Urinary bladder (tissue), 4 donors: ENCODE results near the gene AKR1C1. TPM values are rescaled to one million over a fixed set of nuclear protein-coding genes. Genes with fewer than 3 reads are reported as not detected.
"Not testable (repeated sequence)": the region's sequence is repeated elsewhere in the genome, so short reads cannot be mapped to it uniquely, and the experiment has no call there.

ENCODE experiments used
- DNase-seq: peaks from one replicate; pipeline ENCODE4 v3.0.0-alpha.2; 2015; ENCODE audit errors: extremely low spot score
- H3K27ac ChIP-seq: one replicate; pipeline ENCODE4 v1.5.1; 2013; ENCODE audit warnings: low read depth, mild to moderate bottlenecking, moderate library complexity
- H3K36me3 ChIP-seq: one replicate; pipeline ENCODE4 v1.6.1; 2013; ENCODE audit warnings: mild to moderate bottlenecking, moderate library complexity; ENCODE audit not compliant: insufficient read depth
- H3K4me1 ChIP-seq: one replicate; pipeline ENCODE4 v1.6.1; 2013; ENCODE audit warnings: mild to moderate bottlenecking, moderate library complexity; ENCODE audit not compliant: insufficient read depth
- H3K4me3 ChIP-seq: one replicate; pipeline ENCODE4 v1.5.1; 2013; ENCODE audit warnings: low read depth, low read length
- WGBS: extraction: QIAGEN DNeasy Blood & Tissue Kit; methylation state at CpG from one replicate; pipeline ENCODE4 v1.1.7; 2013; 5-methylcytosine and 5-hydroxymethylcytosine counted together
- polyA plus RNA-seq: library from polyadenylated mRNA; stranded (reverse); fragments of 200-250 nt; gene quantifications from one replicate; pipeline ENCODE4 v1.2.3, GENCODE V29; 2013
- total RNA-seq: library from RNA; depleted of rRNA; stranded (reverse); fragments of >200 nt; gene quantifications from one replicate; pipeline ENCODE4 v1.2.3, GENCODE V29; 2014
- donor health status: healthy with polysubstance abuse.
- donor health status: healthy.

The AKR1C1 gene
- total and polyA plus RNA-seq, 2 donors: 27.8 to 124 TPM

DNA sequence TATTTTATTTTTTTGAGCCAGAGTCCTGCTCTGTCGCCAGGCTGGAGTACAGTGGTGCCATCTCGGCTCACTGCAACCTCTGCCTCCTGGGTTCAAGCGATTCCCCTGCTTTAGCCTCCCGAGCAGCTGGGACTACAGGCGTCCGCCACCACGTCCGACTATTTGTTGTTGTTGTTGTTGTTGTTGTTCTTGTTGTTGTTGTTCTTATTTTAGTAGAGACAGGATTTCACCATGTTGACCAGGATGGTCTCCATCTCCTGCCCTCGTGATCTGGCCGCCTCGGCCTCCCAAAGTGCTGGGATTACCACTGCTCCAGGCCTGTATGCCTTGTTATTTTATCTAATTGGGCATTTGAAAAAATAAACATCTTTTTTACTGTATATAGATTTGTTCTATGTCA lies 1.7 kb upstream of the AKR1C1 start:
- not testable (repeated sequence) for H3K27ac ChIP-seq, H3K36me3 ChIP-seq, DNase-seq, H3K4me3 ChIP-seq, H3K4me1 ChIP-seq
- 98% methylated on average over 11 of the region's 11 CpGs for WGBS

DNA sequence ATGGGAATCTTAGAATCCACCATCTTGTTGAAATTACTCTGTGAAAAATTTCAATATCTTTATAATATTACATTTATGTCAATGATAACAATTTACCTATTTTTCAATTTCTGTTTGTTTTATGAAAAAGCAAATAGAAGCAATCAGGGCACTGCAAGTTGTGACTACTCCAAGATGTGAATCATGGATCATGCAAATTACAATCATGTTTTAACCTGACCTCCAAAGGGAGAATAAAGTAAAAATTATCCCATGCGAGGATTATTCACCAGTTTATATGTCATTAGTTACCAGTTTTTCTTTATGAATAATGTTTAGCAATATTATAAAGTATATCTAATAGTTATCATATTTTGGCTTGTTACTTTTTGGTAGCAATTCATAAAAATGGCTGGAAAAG lies 907 bp upstream of the AKR1C1 start:
- not testable (repeated sequence) for H3K36me3 ChIP-seq, H3K4me3 ChIP-seq, H3K4me1 ChIP-seq, H3K27ac ChIP-seq, DNase-seq
- 61% methylated on average over 1 of the region's 1 CpG for WGBS

DNA sequence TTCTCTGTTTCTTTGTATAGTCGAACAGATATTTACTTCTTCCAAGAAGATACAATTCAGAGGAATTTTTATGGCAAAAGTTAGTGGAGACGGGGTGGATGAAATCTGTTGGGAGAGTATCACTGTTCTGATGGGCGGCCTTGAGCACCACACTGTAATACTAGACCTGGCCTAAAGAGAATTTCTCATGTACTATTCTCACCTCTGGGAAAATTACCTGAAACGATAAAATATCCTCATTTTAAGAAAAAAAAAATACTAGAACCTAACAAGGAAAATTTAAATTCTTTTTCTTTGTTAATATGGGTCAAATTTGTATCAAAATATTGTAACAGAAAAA lies 570 bp downstream of the AKR1C1 start:
- not testable (repeated sequence) for DNase-seq, H3K27ac ChIP-seq, H3K4me3 ChIP-seq, H3K36me3 ChIP-seq, H3K4me1 ChIP-seq
- WGBS: 56% methylated on average over 3 of the region's 4 CpGs

DNA sequence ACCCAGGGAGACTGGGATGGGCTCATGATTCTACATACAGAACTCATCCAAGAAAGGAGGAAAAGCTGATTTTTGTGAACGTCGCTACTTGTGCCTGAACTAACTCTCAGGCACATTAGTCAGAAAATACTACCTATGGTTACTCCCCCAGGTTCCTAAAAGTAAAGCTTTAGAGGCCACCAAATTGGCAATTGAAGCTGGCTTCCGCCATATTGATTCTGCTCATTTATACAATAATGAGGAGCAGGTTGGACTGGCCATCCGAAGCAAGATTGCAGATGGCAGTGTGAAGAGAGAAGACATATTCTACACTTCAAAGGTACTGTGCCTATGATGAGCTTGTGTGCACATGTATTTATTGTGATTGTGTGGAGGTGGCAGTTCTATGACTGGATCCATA lies 2.5 kb downstream of the AKR1C1 start:
- WGBS: 98% methylated on average over 4 of the region's 4 CpGs
- not testable (repeated sequence) for H3K36me3 ChIP-seq, H3K4me3 ChIP-seq, DNase-seq, H3K4me1 ChIP-seq, H3K27ac ChIP-seq

DNA sequence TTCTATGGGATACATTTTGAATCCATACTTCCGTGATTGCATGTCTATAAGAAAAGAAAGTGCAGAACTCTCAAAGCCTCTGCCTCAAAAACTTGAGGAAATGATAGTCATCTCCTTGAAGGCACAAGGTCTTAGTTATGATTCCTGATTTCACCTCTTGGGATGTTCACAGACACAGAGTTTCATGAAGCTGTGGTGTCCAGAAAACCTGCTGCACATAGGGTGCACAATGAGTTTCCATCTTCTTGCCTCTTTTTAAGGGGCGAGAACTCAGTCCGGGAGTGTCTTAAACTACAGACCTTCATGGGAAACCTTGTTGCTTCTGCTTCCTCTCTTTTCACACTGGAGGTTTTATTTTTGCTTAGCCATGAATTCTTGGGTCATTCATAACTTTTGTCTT lies 4.0 kb downstream of the AKR1C1 start:
- not testable (repeated sequence) for H3K36me3 ChIP-seq, H3K27ac ChIP-seq, DNase-seq, H3K4me1 ChIP-seq, H3K4me3 ChIP-seq
- WGBS: 95% methylated on average over 3 of the region's 3 CpGs

DNA sequence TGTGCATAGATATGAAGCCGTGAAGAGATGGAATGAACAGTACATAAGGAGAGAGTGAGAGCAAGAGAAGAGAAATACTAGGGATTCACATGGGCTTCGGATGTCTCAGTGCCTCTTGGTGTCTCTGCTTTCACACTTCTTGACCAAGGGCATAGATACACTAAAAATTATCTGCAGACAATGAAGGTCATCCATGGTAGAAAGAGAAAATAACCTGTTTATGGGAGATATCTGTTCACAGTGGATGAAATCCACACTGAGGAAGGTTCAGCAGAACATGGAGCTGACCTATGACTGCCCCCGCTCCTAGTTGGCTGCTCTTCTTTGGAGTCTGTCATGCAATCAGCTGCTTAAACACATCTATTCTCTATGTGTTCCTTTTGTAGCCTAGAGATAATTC lies 6.1 kb downstream of the AKR1C1 start:
- WGBS: 94% methylated on average over 3 of the region's 3 CpGs

DNA sequence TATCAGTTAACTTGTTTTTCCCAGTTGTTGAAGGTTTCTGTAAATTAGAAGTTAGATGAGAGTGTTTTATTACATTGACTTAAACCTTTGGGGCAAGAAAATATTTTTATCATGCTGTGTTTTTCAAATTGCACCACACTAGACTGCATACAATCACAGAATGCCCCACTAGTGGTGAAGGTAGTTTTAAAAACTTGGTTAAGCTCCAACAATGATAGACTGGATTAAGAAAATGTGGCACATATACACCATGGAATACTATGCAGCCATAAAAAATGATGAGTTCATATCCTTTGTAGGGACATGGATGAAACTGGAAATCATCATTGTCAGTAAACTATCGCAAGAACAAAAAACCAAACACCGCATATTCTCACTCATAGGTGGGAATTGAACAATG lies 7.1 kb downstream of the AKR1C1 start:
- 100% methylated on average over 2 of the region's 2 CpGs for WGBS

More for the DNA sequence above, 6.1 kb downstream of the AKR1C1 start:
- not testable (repeated sequence) for H3K4me3 ChIP-seq, H3K27ac ChIP-seq, H3K4me1 ChIP-seq, H3K36me3 ChIP-seq, DNase-seq

DNA sequence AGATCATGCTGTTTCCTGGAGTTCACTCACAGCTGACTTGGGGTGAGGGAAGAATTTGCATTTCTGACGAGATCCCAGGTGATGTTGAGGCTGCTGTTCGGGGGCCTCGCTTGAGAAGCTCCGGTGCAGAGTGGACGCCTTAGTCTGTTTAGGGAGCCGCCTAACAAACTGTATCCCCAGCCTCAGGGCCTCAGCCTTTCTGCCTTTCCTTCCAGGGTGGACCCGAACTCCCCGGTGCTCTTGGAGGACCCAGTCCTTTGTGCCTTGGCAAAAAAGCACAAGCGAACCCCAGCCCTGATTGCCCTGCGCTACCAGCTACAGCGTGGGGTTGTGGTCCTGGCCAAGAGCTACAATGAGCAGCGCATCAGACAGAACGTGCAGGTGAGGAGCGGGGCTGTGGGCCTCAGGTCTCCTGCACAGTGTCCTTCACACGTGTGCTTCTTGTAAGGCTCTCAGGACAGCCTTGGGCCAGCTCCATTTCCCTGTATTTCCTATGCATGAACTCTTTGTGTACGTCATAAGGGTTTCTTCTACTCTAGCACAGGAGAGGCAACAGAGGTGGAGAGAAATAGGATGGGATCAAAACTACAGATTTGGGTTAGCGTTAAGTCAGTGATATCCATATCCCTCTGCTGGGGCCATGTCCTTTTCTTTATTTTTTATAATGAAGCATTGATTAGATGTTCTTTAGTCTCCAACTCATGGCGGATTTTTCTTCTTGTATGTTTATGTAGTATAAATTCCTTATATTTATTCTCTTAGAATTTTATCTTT lies 9.3 kb downstream of the AKR1C1 start:
- not testable (repeated sequence) for DNase-seq, H3K4me1 ChIP-seq, H3K27ac ChIP-seq, H3K4me3 ChIP-seq, H3K36me3 ChIP-seq
- 95% methylated on average over 15 of the region's 18 CpGs for WGBS

More for the DNA sequence above, 7.1 kb downstream of the AKR1C1 start:
- H3K4me1 ChIP-seq, H3K27ac ChIP-seq, H3K4me3 ChIP-seq, H3K36me3 ChIP-seq, DNase-seq: not testable (repeated sequence)

DNA sequence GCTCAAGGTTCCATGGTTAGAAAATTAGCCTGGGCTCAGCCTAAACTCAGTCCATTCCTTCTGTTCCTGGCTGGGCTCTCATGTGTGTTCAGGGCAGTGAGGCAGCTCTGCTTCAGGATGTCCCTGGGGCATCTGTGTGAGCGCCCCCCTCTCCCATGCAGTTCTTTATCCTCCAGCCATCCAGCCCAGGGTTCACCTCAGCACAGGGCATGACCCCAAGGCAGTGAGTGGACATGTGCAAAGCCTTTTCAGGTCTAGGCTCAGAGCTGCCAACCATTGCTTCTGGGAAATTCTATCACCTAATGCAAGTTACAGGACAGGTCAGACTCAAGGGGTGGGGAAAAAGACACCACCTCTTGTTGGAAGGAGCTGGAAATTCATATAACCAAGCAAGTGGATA lies 10.1 kb downstream of the AKR1C1 start:
- WGBS: 95% methylated on average over 1 of the region's 1 CpG
- H3K4me1 ChIP-seq, H3K27ac ChIP-seq, H3K36me3 ChIP-seq, H3K4me3 ChIP-seq, DNase-seq: not testable (repeated sequence)

DNA sequence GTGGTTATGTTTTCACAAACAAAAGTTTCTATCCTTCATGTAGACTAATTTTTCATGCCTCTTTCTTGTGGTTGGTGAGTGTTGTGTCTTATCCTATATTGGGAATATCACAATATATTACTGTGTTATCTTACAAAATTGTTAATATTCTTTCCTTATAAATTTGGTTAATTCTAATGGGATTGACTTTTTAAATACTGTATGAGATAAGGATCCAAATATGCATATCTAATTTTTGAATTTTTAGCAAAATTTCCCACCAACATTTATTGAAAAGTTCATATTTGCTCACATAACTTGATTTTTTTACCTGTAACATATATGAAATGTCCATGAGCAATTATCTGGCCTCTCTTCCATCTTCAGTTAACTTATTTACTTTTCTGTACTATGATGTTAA lies 11.2 kb downstream of the AKR1C1 start:
- H3K36me3 ChIP-seq, H3K4me1 ChIP-seq, H3K27ac ChIP-seq, DNase-seq, H3K4me3 ChIP-seq: not testable (repeated sequence)

DNA sequence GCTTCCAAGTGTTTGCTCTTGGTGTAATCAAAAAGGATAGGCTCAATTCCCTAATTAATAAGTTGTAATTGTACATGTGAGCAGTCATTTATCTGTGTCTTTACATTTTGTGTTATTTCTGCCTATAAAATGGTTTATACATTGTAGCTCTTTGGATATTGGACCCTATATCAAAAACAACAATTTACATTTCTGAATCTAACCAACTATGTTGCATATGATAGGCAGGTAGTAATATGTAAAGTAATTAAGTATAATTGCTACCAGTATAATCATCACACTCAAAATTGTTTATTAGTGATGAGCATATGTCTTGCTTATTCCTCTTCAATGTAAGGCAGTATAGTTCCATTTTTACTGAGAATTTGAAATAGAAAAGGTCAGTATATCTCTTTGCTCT lies 13.8 kb downstream of the AKR1C1 start:
- no peak for DNase-seq
- Histone ChIP-seq H3K27ac (no peak overlapping the region), H3K4me3 (no peak overlapping the region), H3K36me3 (peaks cover 2% of the 10 kb centered on the region), H3K4me1 (no peaks in the 10 kb centered on the region)

DNA sequence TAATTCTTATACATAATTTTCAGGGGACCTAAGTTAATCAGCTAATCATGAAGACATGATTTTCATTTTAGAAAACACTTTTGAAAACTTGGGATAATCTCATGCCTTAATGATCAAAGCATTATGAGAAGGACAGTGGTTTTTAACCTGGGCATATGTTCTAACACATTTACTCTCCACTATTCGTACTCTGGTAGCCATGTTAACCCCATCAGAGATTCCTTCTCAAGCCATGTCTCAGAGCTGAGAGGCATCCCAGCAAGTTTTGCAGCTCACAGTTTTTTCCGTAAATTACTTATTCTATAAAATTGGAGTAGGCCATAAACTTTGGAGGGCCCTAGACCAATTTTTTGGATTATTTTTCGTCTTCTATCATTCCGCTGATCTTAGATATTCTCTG lies 15.7 kb downstream of the AKR1C1 start:
- Histone ChIP-seq H3K4me3 (no peak overlapping the region), H3K36me3 (peaks cover 2% of the 10 kb centered on the region), H3K4me1 (no peaks in the 10 kb centered on the region), H3K27ac (no peak overlapping the region)
- WGBS: 96% methylated on average over 4 of the region's 4 CpGs
- no peak for DNase-seq

DNA sequence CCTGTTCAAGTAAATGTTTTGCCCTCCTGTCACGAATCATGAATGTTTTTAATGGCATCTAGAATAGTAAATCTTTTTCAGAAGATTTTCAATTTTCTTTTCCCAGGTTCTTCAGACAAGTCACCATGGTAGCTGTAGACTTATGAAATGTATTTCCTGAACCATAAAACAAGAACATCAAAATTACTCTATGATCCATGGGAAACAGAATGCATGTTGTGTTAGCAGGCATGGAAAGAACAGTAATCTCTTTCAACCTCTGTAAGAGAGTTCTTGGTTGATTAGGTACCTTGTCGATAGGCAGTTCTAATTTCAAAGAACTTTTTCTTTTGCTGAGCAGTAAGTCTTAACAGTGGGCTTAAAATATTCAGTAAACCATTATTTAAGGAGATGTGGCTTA lies 17.6 kb downstream of the AKR1C1 start:
- Histone ChIP-seq H3K36me3 (peaks cover 2% of the 10 kb centered on the region), H3K4me3 (no peak overlapping the region), H3K4me1 (no peaks in the 10 kb centered on the region), H3K27ac (no peak overlapping the region)
- no peak for DNase-seq
- 96% methylated on average over 2 of the region's 2 CpGs for WGBS

DNA sequence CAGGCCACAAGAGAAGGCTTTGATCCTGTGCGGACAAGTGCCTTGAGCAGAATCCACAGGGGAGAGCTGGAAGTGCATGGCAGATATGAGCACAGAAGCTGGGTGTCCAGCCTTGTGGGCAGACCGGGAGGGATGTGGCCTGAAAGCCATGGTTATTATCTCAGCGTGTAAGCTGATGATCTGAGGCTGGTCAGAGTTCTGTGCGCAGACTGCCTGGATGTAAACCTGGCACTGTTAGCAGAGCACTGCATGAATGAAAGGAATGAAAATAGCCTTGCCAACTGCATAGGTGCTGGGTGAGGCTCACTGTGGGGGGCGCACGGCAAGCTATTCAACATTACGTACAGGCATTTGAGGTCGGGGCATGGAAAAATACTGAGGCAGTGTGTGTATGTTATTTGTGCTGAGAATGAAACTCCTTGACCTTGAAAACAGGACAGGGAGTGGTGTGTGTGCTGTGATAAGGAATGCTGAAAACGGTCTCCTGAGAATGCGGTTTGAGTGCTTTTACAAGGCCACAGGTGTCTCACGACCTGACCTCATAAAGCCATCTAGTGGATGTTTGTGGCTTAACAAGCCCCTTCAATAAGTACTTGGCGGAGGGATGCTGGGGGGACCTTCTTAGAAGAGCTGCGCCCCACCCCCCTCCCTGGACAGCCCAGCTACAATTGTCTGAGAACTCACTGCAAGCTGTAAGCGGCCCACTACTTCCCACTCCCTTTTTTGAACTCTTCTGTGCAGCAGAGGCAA lies 18.7 kb downstream of the AKR1C1 start:
- H3K4me3 ChIP-seq: no peak overlapping the region
- 42% methylated on average over 14 of the region's 14 CpGs for WGBS
- peak overlapping the region; percentile 28 for H3K27ac ChIP-seq
- H3K4me1 ChIP-seq: no peaks in the 10 kb centered on the region
- DNase-seq: peak; percentile 11
- H3K36me3 ChIP-seq: peaks cover 2% of the 10 kb centered on the region
